Mesothelial cell of epicardium (in vitro differentiated cells): ENCODE measurements around the gene PIGU. TPM values are rescaled to one million over a fixed set of nuclear protein-coding genes. Genes with fewer than 3 reads are reported as not detected.
"Not testable (repeated sequence)": the region's sequence is repeated elsewhere in the genome, so short reads cannot be mapped to it uniquely, and the experiment has no call there.

Experiments
- DNase-seq, 2 experiments: peaks; one replicate each; pipeline ENCODE4 v3.0.0; 2021; ENCODE audit warnings: low spot score in 2 of 2; ENCODE audit not compliant: unreplicated experiment in 2 of 2
- H3K27ac Mint-ChIP-seq: 2 replicates; pipeline ENCODE4 v1.8.0; 2021; ENCODE audit warnings: mixed read lengths
- H3K27me3 Mint-ChIP-seq: 2 replicates; pipeline ENCODE4 v1.8.0; 2021; ENCODE audit warnings: low read depth, mixed read lengths
- H3K36me3 Mint-ChIP-seq: 2 replicates; pipeline ENCODE4 v1.8.0; 2021; ENCODE audit warnings: mixed read lengths
- H3K4me1 Mint-ChIP-seq: 2 replicates; pipeline ENCODE4 v1.8.0; 2021; ENCODE audit warnings: mixed read lengths
- H3K4me3 Mint-ChIP-seq: 2 replicates; pipeline ENCODE4 v1.8.0; 2021; ENCODE audit warnings: mild to moderate bottlenecking, moderate library complexity, mixed read lengths
- H3K9me3 Mint-ChIP-seq: 2 replicates; pipeline ENCODE4 v1.8.0; 2021; ENCODE audit warnings: mixed read lengths
- CTCF ChIP-seq: fragments of 200-600 bp; sonication (generic); IDR thresholded peaks from one replicate; pipeline ENCODE4 v1.5.0; 2021; ENCODE audit warnings: antibody characterized with exemption; ENCODE audit not compliant: unreplicated experiment
- total RNA-seq: library from RNA; stranded (reverse); gene quantifications from 3 replicates; pipeline ENCODE4 v1.2.1, GENCODE V29; 2021

PIGU gene
- total RNA-seq, 1 donor from 2014 or later, result 32.6 TPM

GRCh38 chr20:34624629-34625028 lies 52.3 kb downstream of the PIGU start:
- DNase-seq, result no peak
- peaks cover 4% of the 10 kb centered on the region for H3K4me1 Mint-ChIP-seq
- H3K27me3 Mint-ChIP-seq, result no peaks in the 10 kb centered on the region
- peaks cover 35% of the 10 kb centered on the region for H3K36me3 Mint-ChIP-seq
- no peak overlapping the region for H3K4me3 Mint-ChIP-seq
- no peak overlapping the region for H3K27ac Mint-ChIP-seq
- TF ChIP-seq CTCF, result no peak
- H3K9me3 Mint-ChIP-seq, result no peaks in the 10 kb centered on the region

- Mint-ChIP-seq H3K4me1 (peaks cover 4% of the 10 kb centered on the region), H3K27me3 (no peaks in the 10 kb centered on the region), H3K9me3 (no peaks in the 10 kb centered on the region), H3K27ac (no peak overlapping the region), H3K36me3 (peaks cover 34% of the 10 kb centered on the region), H3K4me3 (no peak overlapping the region)
- TF ChIP-seq CTCF, result no peak
- no peak for DNase-seq
Observed at GRCh38 chr20:34622821-34623451, 54.0 kb downstream of the PIGU start.

GRCh38 chr20:34621383-34622367 lies 55.2 kb downstream of the PIGU start:
- Mint-ChIP-seq H3K27me3 (no peaks in the 10 kb centered on the region), H3K27ac (no peak overlapping the region)

GRCh38 chr20:34621036-34621343 lies 55.9 kb downstream of the PIGU start:
- no peak for TF ChIP-seq CTCF
- Mint-ChIP-seq H3K4me1 (peaks cover 2% of the 10 kb centered on the region), H3K36me3 (peaks cover 42% of the 10 kb centered on the region), H3K27me3 (no peaks in the 10 kb centered on the region), H3K27ac (no peak overlapping the region), H3K9me3 (peaks cover 6% of the 10 kb centered on the region), H3K4me3 (no peak overlapping the region)
- no peak for DNase-seq

More at GRCh38 chr20:34621383-34622367, 55.2 kb downstream of the PIGU start:
- no peaks in the 10 kb centered on the region for H3K4me1 Mint-ChIP-seq
- no peak for TF ChIP-seq CTCF
- peaks cover 42% of the 10 kb centered on the region for H3K36me3 Mint-ChIP-seq
- peaks cover 6% of the 10 kb centered on the region for H3K9me3 Mint-ChIP-seq
- no peak overlapping the region for H3K4me3 Mint-ChIP-seq
- DNase-seq, result no peak

- H3K27ac Mint-ChIP-seq, result no peak overlapping the region
- DNase-seq, result no peak
- H3K36me3 Mint-ChIP-seq, result peaks cover 49% of the 10 kb centered on the region
Observed at GRCh38 chr20:34618676-34619075, 58.2 kb downstream of the PIGU start.

GRCh38 chr20:34616913-34617312 lies 60.0 kb downstream of the PIGU start:
- H3K27ac Mint-ChIP-seq, H3K4me3 Mint-ChIP-seq, H3K4me1 Mint-ChIP-seq, DNase-seq, H3K27me3 Mint-ChIP-seq, H3K9me3 Mint-ChIP-seq: not testable (repeated sequence)
- H3K36me3 Mint-ChIP-seq, result peaks cover 44% of the 10 kb centered on the region

More at GRCh38 chr20:34618676-34619075, 58.2 kb downstream of the PIGU start:
- Mint-ChIP-seq H3K9me3 (peaks cover 6% of the 10 kb centered on the region), H3K27me3 (no peaks in the 10 kb centered on the region), H3K4me3 (no peak overlapping the region), H3K4me1 (peaks cover 5% of the 10 kb centered on the region)
- TF ChIP-seq CTCF, result no peak
